MCF 10A (cell line): ENCODE measurements around the gene ARHGEF28. TPM values are rescaled to one million over a fixed set of nuclear protein-coding genes. Genes with fewer than 3 reads are reported as not detected.

Experiments
- BruUV-seq: library from RNA; stranded (reverse); fragments of 400-500 nt; replicated peaks from 2 replicates; lab custom pipeline; 2021; lab: Mats Ljungman, UMichigan
- CTCF ChIA-PET: fragments of 300-600 bp; sonication (Branson Sonifier 250); formaldehyde crosslinking; extraction: SDS; loops from one replicate; lab custom pipeline; 2021; ENCODE audit warnings: antibody characterized with exemption, inconsistent platforms; lab: Yijun Ruan, JAX
- POLR2A ChIA-PET: fragments of 300-600, 350-650 bp; sonication (Branson Sonifier 250); formaldehyde crosslinking; extraction: SDS; loops from one replicate; lab custom pipeline; 2020; ENCODE audit warnings: antibody characterized with exemption, inconsistent platforms; lab: Yijun Ruan, JAX
- DNase-seq: peaks from one replicate; pipeline ENCODE4 v3.0.0-alpha.2; 2018; ENCODE audit not compliant: unreplicated experiment
- H3K27ac Mint-ChIP-seq: one replicate; pipeline ENCODE4 v1.8.0; 2022; ENCODE audit warnings: mild to moderate bottlenecking, low read depth, mixed read lengths; ENCODE audit not compliant: unreplicated experiment
- H3K27me3 Mint-ChIP-seq: one replicate; pipeline ENCODE4 v1.8.0; 2022; ENCODE audit warnings: mixed read lengths; ENCODE audit not compliant: insufficient read depth, unreplicated experiment
- H3K36me3 Mint-ChIP-seq: one replicate; pipeline ENCODE4 v1.8.0; 2022; ENCODE audit warnings: mild to moderate bottlenecking, moderate library complexity, mixed read lengths; ENCODE audit not compliant: insufficient read depth, unreplicated experiment
- H3K4me1 Mint-ChIP-seq: one replicate; pipeline ENCODE4 v1.8.0; 2022; ENCODE audit warnings: mixed read lengths; ENCODE audit not compliant: insufficient read depth, unreplicated experiment
- H3K4me3 Mint-ChIP-seq: one replicate; pipeline ENCODE4 v1.8.0; 2022; ENCODE audit warnings: mild to moderate bottlenecking, moderate library complexity, mixed read lengths; ENCODE audit not compliant: unreplicated experiment
- H3K9me3 Mint-ChIP-seq: one replicate; pipeline ENCODE4 v1.8.0; 2022; ENCODE audit warnings: mixed read lengths; ENCODE audit not compliant: unreplicated experiment
- CTCF ChIP-seq: fragments of 200-600 bp; IDR thresholded peaks from one replicate; pipeline ENCODE4 v1.8.0; 2022; ENCODE audit warnings: antibody characterized with exemption, mild to moderate bottlenecking; ENCODE audit not compliant: unreplicated experiment
- intact Hi-C: fragments of 100-400 bp; cut with micrococcal nuclease; formaldehyde crosslinking; loops from 2 replicates; pipeline ENCODE4 v1.14.1; 2022
- total RNA-seq: library from RNA; stranded (reverse); gene quantifications from 2 replicates; pipeline ENCODE4 v1.2.3, GENCODE V29; 2022

The ARHGEF28 gene
- total RNA-seq, 1 experiment from 2014 or later = 34.8 TPM

GRCh38 chr5:73921741-73922140, 295.7 kb downstream of the ARHGEF28 start:
- H3K4me3 Mint-ChIP-seq = no peak overlapping the region
- no TSS peak for BruUV-seq
- intact Hi-C loops = no loop called here
- CTCF ChIA-PET = no interaction called here
- no peak for DNase-seq
- H3K36me3 Mint-ChIP-seq = peaks cover 38% of the 10 kb centered on the region
- POLR2A ChIA-PET = no interaction called here
- no peaks in the 10 kb centered on the region for H3K4me1 Mint-ChIP-seq
- no peaks in the 10 kb centered on the region for H3K27me3 Mint-ChIP-seq
- H3K9me3 Mint-ChIP-seq = no peaks in the 10 kb centered on the region
- no peak for TF ChIP-seq CTCF
- H3K27ac Mint-ChIP-seq = no peak overlapping the region

GRCh38 chr5:73922224-73922623, 296.2 kb downstream of the ARHGEF28 start:
- Mint-ChIP-seq H3K4me1 (no peaks in the 10 kb centered on the region), H3K27me3 (no peaks in the 10 kb centered on the region), H3K4me3 (no peak overlapping the region), H3K27ac (no peak overlapping the region), H3K36me3 (peaks cover 41% of the 10 kb centered on the region), H3K9me3 (no peaks in the 10 kb centered on the region)
- intact Hi-C loops = no loop called here
- DNase-seq = no peak
- ChIA-PET CTCF (no interaction called here), POLR2A (interaction anchor here (1.5 kb wide), 1 partner anchor 15 kb away, joined by 3 read pairs; no protein-coding TSS in a partner anchor)
- no peak for TF ChIP-seq CTCF
- no TSS peak for BruUV-seq

DNA sequence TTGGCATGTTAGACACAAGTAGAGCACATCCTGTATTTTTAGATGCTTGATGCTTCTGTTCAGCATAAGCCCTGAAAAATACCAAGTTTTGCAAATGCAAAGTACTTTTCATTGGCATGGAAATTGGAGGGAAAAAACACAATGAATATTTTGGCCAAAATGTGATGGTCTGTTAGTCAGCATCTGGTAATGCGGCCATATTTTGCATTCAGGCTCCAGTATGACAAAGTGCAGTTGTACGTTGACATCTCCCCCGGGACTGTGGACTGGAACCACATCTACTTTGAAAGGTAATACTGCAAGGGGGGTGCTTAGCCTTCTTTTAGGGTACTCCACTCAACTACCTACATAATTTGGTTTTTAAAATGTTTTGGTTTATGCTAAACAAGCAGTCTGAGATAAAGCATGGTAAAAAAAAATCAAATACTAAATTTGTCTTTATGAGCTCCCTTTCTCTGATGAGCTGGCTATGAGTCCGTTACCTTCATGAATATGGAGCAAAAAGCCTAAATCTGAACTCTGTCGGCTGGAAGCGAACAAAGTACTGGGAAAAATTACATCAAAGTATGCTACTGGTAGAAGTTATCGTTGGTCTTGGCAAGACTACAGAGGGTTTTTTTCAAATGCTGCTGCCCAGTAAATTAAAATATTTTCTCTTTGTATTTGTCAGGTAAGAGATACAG, 297.0 kb downstream of the ARHGEF28 start:
- TF ChIP-seq CTCF = no peak
- CTCF ChIA-PET = interaction anchor here (0.6 kb wide), 2 partner anchors 14 to 25 kb away, joined by 4 read pairs; no protein-coding TSS in a partner anchor
- POLR2A ChIA-PET = interaction anchor here (1.5 kb wide), 1 partner anchor 15 kb away, joined by 3 read pairs; no protein-coding TSS in a partner anchor
- no peak for DNase-seq
- BruUV-seq = no TSS peak
- Mint-ChIP-seq H3K9me3 (no peaks in the 10 kb centered on the region), H3K27me3 (no peaks in the 10 kb centered on the region), H3K4me3 (no peak overlapping the region), H3K36me3 (peaks cover 36% of the 10 kb centered on the region), H3K4me1 (no peaks in the 10 kb centered on the region), H3K27ac (no peak overlapping the region)
- intact Hi-C loops = no loop called here

DNA sequence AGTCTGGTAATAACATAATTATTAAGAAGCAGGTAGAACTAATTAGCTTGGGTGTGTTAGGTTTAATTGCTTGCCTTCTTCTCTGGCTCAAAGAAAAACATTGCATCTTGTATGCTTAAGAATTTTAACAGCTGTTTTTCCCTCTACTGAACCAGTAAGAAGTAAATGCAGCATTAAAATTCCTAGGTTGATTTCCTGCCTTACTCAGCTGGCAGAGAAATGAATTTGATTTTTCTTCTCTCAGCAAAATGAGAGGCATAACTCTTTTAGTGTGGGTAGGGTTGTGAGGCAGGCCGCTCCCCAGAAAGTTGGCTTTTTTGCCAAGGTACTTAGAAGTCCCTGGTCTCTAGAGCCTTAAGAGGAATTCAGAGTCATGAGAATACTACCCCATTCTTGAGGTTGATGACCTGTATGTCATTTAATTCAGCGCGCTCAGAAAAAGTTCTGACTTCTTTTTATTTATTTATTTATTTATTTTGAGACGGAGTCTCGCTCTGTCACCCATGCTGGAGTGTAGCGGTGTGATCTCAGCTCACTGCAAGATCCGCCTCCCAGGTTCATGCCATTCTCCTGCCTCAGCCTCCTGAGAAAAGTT, 302.6 kb downstream of the ARHGEF28 start:
- no peak overlapping the region for H3K27ac Mint-ChIP-seq
- H3K4me3 Mint-ChIP-seq = no peak overlapping the region
- no peak for TF ChIP-seq CTCF
- peaks cover 10% of the 10 kb centered on the region for H3K36me3 Mint-ChIP-seq
- intact Hi-C loops = no loop called here
- ChIA-PET POLR2A (no interaction called here), CTCF (no interaction called here)
- no peak for DNase-seq
- H3K4me1 Mint-ChIP-seq = no peaks in the 10 kb centered on the region
- no TSS peak for BruUV-seq
- no peaks in the 10 kb centered on the region for H3K9me3 Mint-ChIP-seq
- H3K27me3 Mint-ChIP-seq = no peaks in the 10 kb centered on the region
